Lower leg skin (tissue), 4 donors: Measurements from ENCODE around the gene NKIRAS2. TPM values are rescaled to one million over a fixed set of nuclear protein-coding genes. Genes with fewer than 3 reads are reported as not detected.
"Not testable (repeated sequence)": the region's sequence is repeated elsewhere in the genome, so short reads cannot be mapped to it uniquely, and the experiment has no call there.

Experiments
- DNase-seq, 2 donors: peaks; one replicate each; pipeline ENCODE4 v3.0.0-alpha.2; 2019; ENCODE audit warnings: low spot score in 2 of 2
- H3K4me3 ChIP-seq: fragments of 200-600 bp; sonication (generic); 2 replicates; pipeline ENCODE4 v1.5.1; 2017; ENCODE audit warnings: mild to moderate bottlenecking, low read depth; ENCODE audit not compliant: poor library complexity, severe bottlenecking
- POLR2A ChIP-seq, 2 donors: fragments of 450-650 bp; IDR thresholded peaks; one replicate each; pipeline ENCODE4 v1.6.1; 2016 to 2017; ENCODE audit warnings: antibody characterized with exemption in 2 of 2, mild to moderate bottlenecking in 1 of 2, moderate library complexity in 1 of 2
- WGBS, 2 donors: methylation state at CpG; one replicate each; pipeline ENCODE4 v1.1.5; 2018; 5-methylcytosine and 5-hydroxymethylcytosine counted together
- intact Hi-C: fragments of 100-400 bp; cut with DNase I; formaldehyde crosslinking; loops from one replicate; pipeline ENCODE4 v1.15.0; 2023; ENCODE audit warnings: low total_unique reads
- total RNA-seq, 4 donors: library from RNA; depleted of rRNA; stranded (reverse); fragments of >200 nt; gene quantifications; one replicate each; pipeline ENCODE4 v1.1.0, GENCODE V29; 2016
- TF ChIP-seq, protein P1 (sequence below), 3 donors: fragments of 450-650 bp; IDR thresholded peaks; one replicate each; pipeline ENCODE4 v1.5.1; 2016; ENCODE audit warnings: antibody characterized with exemption in 3 of 3, mild to moderate bottlenecking in 3 of 3, moderate library complexity in 2 of 3

NKIRAS2 gene
- total RNA-seq, 4 donors from 2014 or later, result 44.6 to 57.9 (median 52.3) TPM

DNA sequence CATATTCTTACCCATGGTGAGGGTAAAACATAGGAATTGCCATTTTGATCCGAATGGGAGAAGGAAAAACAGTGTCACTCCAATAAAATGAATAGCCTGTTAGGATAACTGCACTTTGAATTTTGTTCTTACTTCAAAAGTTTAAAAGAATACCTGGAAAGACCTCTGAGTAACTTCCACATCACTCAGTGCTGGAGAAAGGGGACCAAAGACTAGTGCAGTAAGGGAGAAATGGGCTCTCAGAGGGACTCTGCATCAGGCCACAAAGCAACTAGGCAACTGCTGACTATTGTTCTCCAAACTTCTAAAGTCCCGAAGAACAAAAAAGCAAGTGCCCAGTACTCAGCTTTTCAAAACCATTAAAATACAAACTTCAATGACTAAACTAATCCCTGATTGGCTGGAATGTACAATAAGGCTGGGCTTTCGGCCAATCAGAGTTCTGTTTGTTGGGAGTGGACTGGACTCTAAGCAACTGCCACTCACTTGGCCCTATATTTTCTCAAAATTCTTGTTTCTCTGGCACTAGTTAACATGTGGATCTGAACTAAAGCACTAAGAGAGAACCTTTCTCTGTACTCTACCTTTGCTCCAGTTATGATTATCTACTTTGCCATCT lies 8.9 kb upstream of the NKIRAS2 start:
- intact Hi-C loops, result no loop called here
- TF ChIP-seq, protein P1, sequence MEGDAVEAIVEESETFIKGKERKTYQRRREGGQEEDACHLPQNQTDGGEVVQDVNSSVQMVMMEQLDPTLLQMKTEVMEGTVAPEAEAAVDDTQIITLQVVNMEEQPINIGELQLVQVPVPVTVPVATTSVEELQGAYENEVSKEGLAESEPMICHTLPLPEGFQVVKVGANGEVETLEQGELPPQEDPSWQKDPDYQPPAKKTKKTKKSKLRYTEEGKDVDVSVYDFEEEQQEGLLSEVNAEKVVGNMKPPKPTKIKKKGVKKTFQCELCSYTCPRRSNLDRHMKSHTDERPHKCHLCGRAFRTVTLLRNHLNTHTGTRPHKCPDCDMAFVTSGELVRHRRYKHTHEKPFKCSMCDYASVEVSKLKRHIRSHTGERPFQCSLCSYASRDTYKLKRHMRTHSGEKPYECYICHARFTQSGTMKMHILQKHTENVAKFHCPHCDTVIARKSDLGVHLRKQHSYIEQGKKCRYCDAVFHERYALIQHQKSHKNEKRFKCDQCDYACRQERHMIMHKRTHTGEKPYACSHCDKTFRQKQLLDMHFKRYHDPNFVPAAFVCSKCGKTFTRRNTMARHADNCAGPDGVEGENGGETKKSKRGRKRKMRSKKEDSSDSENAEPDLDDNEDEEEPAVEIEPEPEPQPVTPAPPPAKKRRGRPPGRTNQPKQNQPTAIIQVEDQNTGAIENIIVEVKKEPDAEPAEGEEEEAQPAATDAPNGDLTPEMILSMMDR (IDR thresholded peaks at IDR 0.05), result no peak
- no peak for TF ChIP-seq POLR2A (IDR thresholded peaks at IDR 0.05)
- WGBS, 2 donors, result 90% methylated on average over 3 of the region's 3 CpGs

GRCh38 chr17:42012363-42012762 lies 7.5 kb upstream of the NKIRAS2 start:
- 81 to 84% methylated on average over 4 of the region's 4 CpGs for WGBS, 2 donors
- H3K4me3 ChIP-seq, intact Hi-C loops, DNase-seq: not testable (repeated sequence)

More for the DNA sequence above, 8.9 kb upstream of the NKIRAS2 start:
- H3K4me3 ChIP-seq, result no peak overlapping the region
- peak in 1 of 2 donors; percentile 50 for DNase-seq

- DNase-seq, H3K4me3 ChIP-seq, intact Hi-C loops: not testable (repeated sequence)
- 94 to 95% methylated on average over 12 of the region's 12 CpGs for WGBS, 2 donors
These were observed 6.2 kb upstream of the NKIRAS2 start for GRCh38 chr17:42013740-42014139.

- 2 to 3% methylated on average over 12 of the region's 12 CpGs for WGBS, 2 donors
These were observed 3.5 kb upstream of the NKIRAS2 start for GRCh38 chr17:42016411-42016831.

DNA sequence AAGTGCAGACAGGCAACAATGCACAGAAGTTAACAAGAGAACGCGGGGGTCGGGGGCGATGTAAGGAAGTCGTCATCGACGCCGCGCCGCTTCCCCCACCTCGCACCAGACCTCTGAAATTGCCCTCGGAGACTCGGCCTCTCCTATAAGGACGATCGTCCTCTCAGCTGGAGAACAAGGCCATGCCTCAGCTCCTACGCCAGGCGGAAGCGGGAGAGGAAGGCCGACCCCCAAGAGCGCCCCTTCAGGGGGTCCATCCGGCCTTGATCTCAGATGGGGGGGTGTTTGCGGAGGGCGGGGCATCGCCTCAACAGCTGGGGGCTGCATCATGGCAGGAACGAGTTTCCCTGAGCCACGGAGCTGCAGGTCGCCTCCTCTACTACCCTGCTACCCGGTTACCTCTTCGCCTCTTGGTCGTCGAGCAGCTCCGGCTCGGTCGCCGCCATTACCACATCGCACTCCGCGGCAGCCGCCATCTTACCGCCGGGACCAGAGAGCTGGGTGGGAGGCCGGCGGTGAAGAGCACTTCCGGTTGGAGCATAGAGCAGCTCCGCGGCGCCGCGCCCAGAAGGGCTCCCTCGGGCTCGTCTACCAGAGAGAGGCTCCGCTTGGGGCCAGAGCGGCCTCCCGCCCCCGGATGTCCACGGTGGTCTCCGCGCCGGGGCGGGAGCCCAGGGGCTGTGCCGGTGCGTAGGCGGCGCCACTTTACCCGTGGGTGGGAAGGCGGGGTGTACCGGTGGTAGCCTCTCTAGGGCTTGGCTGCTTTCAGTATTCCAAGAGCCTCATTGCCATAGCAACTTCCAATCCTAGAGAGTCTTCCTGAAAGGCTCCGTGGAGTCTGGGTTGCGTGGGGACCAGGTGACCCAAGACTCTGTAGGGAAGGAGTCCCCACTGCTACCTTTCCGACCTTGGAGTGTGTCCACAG lies 2.7 kb upstream of the NKIRAS2 start, which contains the start of gene DNAJC7:
TSS of gene DNAJC7 (minus strand) at position 499 of the 925 bp plus-strand sequence. CDS start at position 476, 23 bp downstream.
- intact Hi-C loops, result no loop called here
- peak in 1 of 2 donors; percentile 60 for TF ChIP-seq POLR2A (IDR thresholded peaks at IDR 0.05)
- TF ChIP-seq, protein P1 (IDR thresholded peaks at IDR 0.05), result no peak
- 0 to 1% methylated on average over 48 to 62 of the region's 70 CpGs for WGBS, 2 donors
- H3K4me3 ChIP-seq, result peak within 1 kb of the TSS; percentile 91
- peak; percentile 86 to 98 for DNase-seq

More at GRCh38 chr17:42016411-42016831, 3.5 kb upstream of the NKIRAS2 start:
- no peak for DNase-seq
- TF ChIP-seq, protein P1 (IDR thresholded peaks at IDR 0.05), result no peak
- TF ChIP-seq POLR2A (IDR thresholded peaks at IDR 0.05), result no peak
- H3K4me3 ChIP-seq, result peak overlapping the region; percentile 91
- intact Hi-C loops, result no loop called here

- WGBS, 2 donors, result 0 to 6% methylated on average over 11 of the region's 11 CpGs
- peak overlapping the region; percentile 91 for H3K4me3 ChIP-seq
- TF ChIP-seq, protein P1 (IDR thresholded peaks at IDR 0.05), result no peak
- TF ChIP-seq POLR2A (IDR thresholded peaks at IDR 0.05), result no peak
- peak in 1 of 2 donors; percentile 23 for DNase-seq
- intact Hi-C loops, result no loop called here
These were observed 2.1 kb upstream of the NKIRAS2 start for GRCh38 chr17:42017866-42018200.
